Breast epithelium (tissue), 3 donors: ENCODE measurements around the gene PKNOX2.

Experiments used
- CTCF ChIP-seq, 3 donors: fragments of 450-650 bp; IDR thresholded peaks; one replicate each; pipeline ENCODE4 v1.5.1; 2016 to 2017; ENCODE audit warnings: antibody characterized with exemption in 3 of 3, mild to moderate bottlenecking in 3 of 3, moderate library complexity in 3 of 3
- POLR2A ChIP-seq: fragments of 450-650 bp; IDR thresholded peaks from one replicate; pipeline ENCODE4 v1.6.1; 2016; ENCODE audit warnings: antibody characterized with exemption, mild to moderate bottlenecking, moderate library complexity

- no peak for TF ChIP-seq CTCF (IDR thresholded peaks at IDR 0.05)
- TF ChIP-seq POLR2A, result no peak
Observed at GRCh38 chr11:125276619-125276976, 112.0 kb downstream of the PKNOX2 start.
